H1 (cell line): ENCODE data around the gene KTN1. TPM values are rescaled to one million over a fixed set of nuclear protein-coding genes. Genes with fewer than 3 reads are reported as not detected.

Source experiments
- CTCF ChIA-PET: fragments of 300-600 bp; sonication (Branson Sonifier 250); formaldehyde crosslinking; loops from one replicate; lab custom pipeline; 2021; ENCODE audit not compliant: partially characterized antibody; lab: Charles Lee
- POLR2A ChIA-PET: fragments of 300-600 bp; sonication (Branson Sonifier 250); formaldehyde crosslinking; loops from one replicate; lab custom pipeline; 2021; ENCODE audit warnings: inconsistent platforms; ENCODE audit not compliant: partially characterized antibody; lab: Charles Lee
- DNase-seq, 2 experiments: peaks; one replicate each; pipeline versions ENCODE4 v3.0.0 to v3.0.0-alpha.2; 2010 to 2022; ENCODE audit warnings: low spot score in 2 of 2, low read depth in 1 of 2, mixed read lengths in 1 of 2
- FAIRE-seq: peaks from 2 replicates; lab custom pipeline; 2011; peaks lifted over from hg19 to GRCh38; lab: Jason Lieb, UNC
- H2AFZ ChIP-seq: 2 replicates; pipeline ENCODE4 v1.8.1; 2012; ENCODE audit warnings: low read length, inconsistent platforms
- H2AK5ac ChIP-seq: 2 replicates; pipeline ENCODE4 v1.6.1; 2013; ENCODE audit warnings: low read depth, low read length
- H2BK120ac ChIP-seq: replicated peaks from 2 replicates; pipeline ENCODE3; 2013; ENCODE audit warnings: low read depth, low read length, inconsistent platforms
- H2BK12ac ChIP-seq: 2 replicates; pipeline ENCODE4 v1.6.1; 2013; ENCODE audit warnings: low read depth, low read length
- H2BK15ac ChIP-seq: 2 replicates; pipeline ENCODE4 v1.6.1; 2013; ENCODE audit warnings: low read length
- H2BK20ac ChIP-seq: 2 replicates; pipeline ENCODE4 v1.6.1; 2013; ENCODE audit warnings: low read length
- H2BK5ac ChIP-seq: 2 replicates; pipeline ENCODE4 v1.6.1; 2013; ENCODE audit warnings: low read depth, low read length
- H3K14ac ChIP-seq: 2 replicates; pipeline ENCODE4 v1.6.1; 2013; ENCODE audit warnings: inconsistent platforms; ENCODE audit not compliant: insufficient read length
- H3K18ac ChIP-seq: 2 replicates; pipeline ENCODE4 v1.6.1; 2013; ENCODE audit warnings: low read length; ENCODE audit errors: extremely low read depth
- H3K23ac ChIP-seq: 2 replicates; pipeline ENCODE4 v1.6.1; 2013; ENCODE audit warnings: inconsistent platforms; ENCODE audit not compliant: insufficient read length
- H3K23me2 ChIP-seq: 2 replicates; pipeline ENCODE4 v1.6.1; 2013; ENCODE audit warnings: low read depth, low read length
- H3K27ac ChIP-seq: 2 replicates; pipeline ENCODE4 v1.6.1; 2011; ENCODE audit warnings: low read depth, low read length, inconsistent platforms
- H3K27me3 ChIP-seq, 4 experiments: replicated peaks in 1 of 4; 1 replicate in 1 of 4; 2 replicates in 3 of 4; pipeline versions ENCODE4 v1.6.1 to v1.8.1; 2011 to 2013; ENCODE audit warnings: low read length in 3 of 4, mild to moderate bottlenecking in 3 of 4, inconsistent platforms in 2 of 4, mixed read lengths in 2 of 4, moderate library complexity in 1 of 4; ENCODE audit not compliant: control insufficient read depth in 3 of 4, insufficient read depth in 3 of 4; ENCODE audit errors: extremely low read depth in 1 of 4
- H3K36me3 ChIP-seq, 4 experiments: 2 replicates each; pipeline versions ENCODE4 v1.6.1 to v1.8.1; 2011 to 2013; ENCODE audit warnings: mild to moderate bottlenecking in 4 of 4, low read length in 3 of 4, moderate library complexity in 2 of 4, control low read depth in 1 of 4, inconsistent platforms in 1 of 4; ENCODE audit not compliant: insufficient read depth in 4 of 4, control insufficient read depth in 2 of 4
- H3K4ac ChIP-seq: replicated peaks from 2 replicates; pipeline ENCODE3; 2013; ENCODE audit warnings: low read length, low read depth, mixed read lengths, inconsistent platforms; ENCODE audit not compliant: insufficient read length
- H3K4me1 ChIP-seq, 4 experiments: replicated peaks in 1 of 4; 1 replicate in 1 of 4; 2 replicates in 3 of 4; pipeline versions ENCODE4 v1.6.1 to v1.8.1; 2011 to 2013; ENCODE audit warnings: low read length in 3 of 4, inconsistent platforms in 2 of 4, mixed read lengths in 1 of 4; ENCODE audit not compliant: insufficient read depth in 4 of 4, control insufficient read depth in 3 of 4
- H3K4me2 ChIP-seq, 2 experiments: 2 replicates each; pipeline versions ENCODE4 v1.6.1 to v1.8.1; 2011 to 2013; ENCODE audit warnings: low read depth in 2 of 2, low read length in 2 of 2, control low read depth in 1 of 2, inconsistent platforms in 1 of 2, mild to moderate bottlenecking in 1 of 2; ENCODE audit not compliant: insufficient read depth in 1 of 2
- H3K4me3 ChIP-seq, 4 experiments: fragments of 200-600, 300-600 bp in 1 of 4; sonication (generic), shearing (Covaris generic), sonication (Bioruptor Twin) in 1 of 4; 2 replicates each; pipeline versions ENCODE4 v1.5.1 to v1.8.1; 2011 to 2016; ENCODE audit warnings: low read length in 4 of 4, low read depth in 3 of 4, control low read depth in 2 of 4, inconsistent platforms in 2 of 4, mild to moderate bottlenecking in 2 of 4, mixed read lengths in 1 of 4, moderate library complexity in 1 of 4; ENCODE audit not compliant: insufficient read depth in 2 of 4; ENCODE audit errors: extremely low read depth in 1 of 4
- H3K56ac ChIP-seq: replicated peaks from 2 replicates; pipeline ENCODE3; 2013; ENCODE audit warnings: low read depth, mild to moderate bottlenecking, mixed read lengths, low read length, inconsistent platforms; ENCODE audit not compliant: insufficient read length
- H3K79me1 ChIP-seq: 2 replicates; pipeline ENCODE4 v1.6.1; 2013; ENCODE audit warnings: low read depth, low read length, control low read depth
- H3K79me2 ChIP-seq, 2 experiments: 2 replicates each; pipeline versions ENCODE4 v1.6.1 to v1.8.1; 2012 to 2013; ENCODE audit warnings: low read length in 2 of 2, mild to moderate bottlenecking in 2 of 2, inconsistent platforms in 1 of 2; ENCODE audit not compliant: insufficient read depth in 2 of 2, control insufficient read depth in 1 of 2
- H3K9ac ChIP-seq, 4 experiments: replicated peaks in 1 of 4; 1 replicate in 1 of 4; 2 replicates in 3 of 4; pipeline versions ENCODE4 v1.6.1 to v1.8.1; 2011 to 2013; ENCODE audit warnings: low read depth in 3 of 4, low read length in 3 of 4, control low read depth in 2 of 4, mild to moderate bottlenecking in 2 of 4, moderate library complexity in 2 of 4, inconsistent platforms in 1 of 4; ENCODE audit errors: extremely low read depth in 1 of 4
- H3K9me3 ChIP-seq, 2 experiments: 2 replicates each; pipeline versions ENCODE4 v1.6.1 to v1.8.1; 2012 to 2013; ENCODE audit warnings: mild to moderate bottlenecking in 2 of 2, moderate library complexity in 2 of 2, control low read depth in 1 of 2, inconsistent platforms in 1 of 2, low read depth in 1 of 2, low read length in 1 of 2, mixed read lengths in 1 of 2; ENCODE audit not compliant: insufficient read depth in 2 of 2
- H4K20me1 ChIP-seq, 2 experiments: replicated peaks in 1 of 2; 2 replicates each; pipeline versions ENCODE3 to v1.8.1; 2011 to 2013; ENCODE audit warnings: inconsistent platforms in 2 of 2, low read length in 2 of 2, mild to moderate bottlenecking in 1 of 2; ENCODE audit not compliant: insufficient read depth in 2 of 2, control insufficient read depth in 1 of 2
- H4K5ac ChIP-seq: 2 replicates; pipeline ENCODE4 v1.6.1; 2013; ENCODE audit warnings: low read length, low read depth, mixed read lengths, inconsistent platforms; ENCODE audit not compliant: insufficient read length
- H4K8ac ChIP-seq: 2 replicates; pipeline ENCODE4 v1.8.0; 2013; ENCODE audit warnings: mild to moderate bottlenecking, moderate library complexity, low read length, inconsistent platforms; ENCODE audit not compliant: insufficient read depth; ENCODE audit errors: extremely low read depth
- H4K91ac ChIP-seq: replicated peaks from 2 replicates; pipeline ENCODE3; 2013; ENCODE audit warnings: low read length, mixed read lengths, inconsistent platforms; ENCODE audit not compliant: insufficient read length
- CBX8 ChIP-seq: fragments of 300-800, 300-1000 bp; sonication (generic); IDR thresholded peaks from 2 replicates; pipeline ENCODE4 v1.7.1; 2016; ENCODE audit warnings: low read depth, low read length, borderline replicate concordance
- CHD1 ChIP-seq: IDR thresholded peaks from 2 replicates; pipeline ENCODE4 v1.6.1; 2012; ENCODE audit warnings: low read depth, low read length, improper control_type of control experiment
- CTBP2 ChIP-seq: IDR thresholded peaks from 2 replicates; pipeline ENCODE4 v1.7.0; 2011; ENCODE audit warnings: borderline replicate concordance, mild to moderate bottlenecking, moderate library complexity, mixed read lengths, low read length; ENCODE audit not compliant: insufficient read depth, insufficient read length
- GTF2F1 ChIP-seq: IDR thresholded peaks from 2 replicates; pipeline ENCODE4 v1.6.1; 2012; ENCODE audit warnings: low read depth, low read length, improper control_type of control experiment, borderline replicate concordance
- NANOG ChIP-seq: IDR thresholded peaks from 2 replicates; pipeline ENCODE4 v1.6.1; 2011; ENCODE audit warnings: low read length, low read depth, mild to moderate bottlenecking, inconsistent platforms; ENCODE audit not compliant: insufficient read depth, poor library complexity, severe bottlenecking
- PHF8 ChIP-seq: fragments of 200-600 bp; sonication (generic); conservative IDR thresholded peaks from 2 replicates; pipeline ENCODE4 v1.7.1; 2012; ENCODE audit warnings: low read depth, mild to moderate bottlenecking, inconsistent platforms, low read length, moderate library complexity
- RBBP5 ChIP-seq: IDR thresholded peaks from 2 replicates; pipeline ENCODE4 v1.7.1; 2012; ENCODE audit warnings: low read depth, mild to moderate bottlenecking, inconsistent platforms, low read length, moderate library complexity, borderline replicate concordance
- SP2 ChIP-seq: IDR thresholded peaks from 2 replicates; pipeline ENCODE4 v1.6.1; 2012; ENCODE audit warnings: mild to moderate bottlenecking, low read length, inconsistent platforms
- TBP ChIP-seq: IDR thresholded peaks from 2 replicates; pipeline ENCODE4 v1.6.1; 2011; ENCODE audit warnings: low read depth, low read length, improper control_type of control experiment
- whole genome bisulfite sequencing, 2 experiments: shearing (Covaris generic) in 1 of 2; methylation state at CpG; one replicate each; pipeline versions ENCODE4 v1.1.6 to v1.1.7; 2013 to 2015; ENCODE audit warnings: low lambda C conversion rate in 2 of 2, mixed read lengths in 2 of 2, inconsistent platforms in 1 of 2, low coverage in 1 of 2, missing lambda C conversion rate in 1 of 2; ENCODE audit not compliant: insufficient replicate concordance in 2 of 2, insufficient coverage in 1 of 2, insufficient read length in 1 of 2; ENCODE audit errors: extremely low coverage in 1 of 2, missing lambda C conversion rate in 1 of 2; 5-methylcytosine and 5-hydroxymethylcytosine counted together
- polyA plus RNA-seq, 7 experiments: library from polyadenylated mRNA; depleted of rRNA in 3 of 7; stranded (reverse) in 5 of 7; unstranded in 2 of 7; fragments of >200 nt in 5 of 7; fragments of 200-250 nt in 2 of 7; gene quantifications; 1 replicate in 5 of 7; 2 replicates in 1 of 7; 4 replicates in 1 of 7; pipeline versions ENCODE4 v1.2.1 to v1.2.3, GENCODE V29; 2011 to 2013; ENCODE audit warnings: missing spikeins in 2 of 7, mixed read lengths in 2 of 7
- total RNA-seq: library from RNA; stranded (reverse); fragmentation: NEBNext Ultra II Directional; extraction: Animal tissue kit (Norgen Biotek cat#: 25700); gene quantifications from 2 replicates; pipeline ENCODE4 v1.2.1, GENCODE V29; 2021

Gene KTN1
- total and polyA plus RNA-seq, 2 of the 8 experiments (the other 6 are each of a cell fraction or from before 2014, with no cell fraction given) = 15.4 to 151 TPM

DNA sequence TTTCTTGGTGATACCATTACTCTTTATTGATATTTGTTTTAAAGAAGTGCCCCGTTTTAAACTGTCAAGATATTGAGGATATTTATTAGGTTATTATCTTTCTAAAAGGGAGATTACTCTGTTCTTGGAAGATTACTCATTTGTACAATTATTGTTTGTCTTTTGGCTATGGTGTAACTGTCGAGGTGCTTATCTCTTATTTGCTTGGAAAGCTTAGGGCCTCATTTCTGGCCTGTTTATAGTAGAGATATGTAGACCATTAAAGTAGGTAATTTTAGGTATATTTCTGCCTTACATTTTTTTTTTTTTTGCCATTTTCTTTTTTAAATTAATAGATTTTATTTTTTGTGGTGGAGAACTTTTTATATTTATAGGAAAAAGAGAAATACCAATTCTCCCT is 74.2 kb downstream of the KTN1 start:
- Histone ChIP-seq H2AFZ (no peak overlapping the region), H3K36me3 (peaks cover 0 to 69% (median 21%) of the 10 kb centered on the region in 4 experiments; a peak in 6 of 8 replicates), H3K4ac (no peak overlapping the region), H2BK20ac (no peak overlapping the region), H3K9me3 (no peaks in the 10 kb centered on the region), H3K4me2 (no peak overlapping the region), H2BK5ac (no peak overlapping the region), H3K14ac (no peak overlapping the region), H2BK12ac (no peak overlapping the region), H3K56ac (no peak overlapping the region), H3K79me1 (no peaks in the 10 kb centered on the region), H3K79me2 (no peaks in the 10 kb centered on the region), H3K4me3 (no peak overlapping the region), H4K20me1 (no peaks in the 10 kb centered on the region), H2BK120ac (no peak overlapping the region), H2AK5ac (no peak overlapping the region), H3K4me1 (no peaks in the 10 kb centered on the region), H3K9ac (no peak overlapping the region), H3K27me3 (no peaks in the 10 kb centered on the region), H3K23me2 (no peaks in the 10 kb centered on the region), H3K23ac (no peak overlapping the region), H3K18ac (no peak overlapping the region), H4K8ac (no peak overlapping the region), H2BK15ac (no peak overlapping the region), H4K5ac (no peak overlapping the region), H4K91ac (no peak overlapping the region), H3K27ac (no peak overlapping the region)
- no peak for FAIRE-seq
- ChIA-PET POLR2A (no interaction called here), CTCF (interaction anchor here (0.7 to 1.3 kb wide), 2 partner anchors 274 to 820 kb away, joined by 6 read pairs; no protein-coding TSS in a partner anchor)
- no peak for DNase-seq
- 91% methylated on average over 2 of the region's 2 CpGs; no CpG with 5 or more reads in 1 of the 2 experiments for WGBS, 2 experiments
- TF ChIP-seq TBP (no peak), CTBP2 (no peak), SP2 (no peak), PHF8 (no peak), GTF2F1 (no peak), CHD1 (no peak), RBBP5 (no peak), CBX8 (no peak), NANOG (no peak)
